ENCODE measurements around the gene ZNF786.
"Not testable (repeated sequence)": the region's sequence is repeated elsewhere in the genome, so short reads cannot be mapped to it uniquely, and the experiment has no call there.

Gene ZNF786

GRCh38 chr7:149084407-149084806 lies 6.1 kb downstream of the ZNF786 start:
- DNase-seq (ENCODE audit: low read depth in 4 of 4, low spot score in 1 of 4): no peak

GRCh38 chr7:149081914-149082313 lies 8.6 kb downstream of the ZNF786 start:
- DNase-seq (ENCODE audit: low read depth in 4 of 4, low spot score in 1 of 4): no peak

GRCh38 chr7:149077594-149077993 lies 12.9 kb downstream of the ZNF786 start:
- DNase-seq (ENCODE audit: low read depth in 4 of 4, low spot score in 1 of 4): no peak

GRCh38 chr7:149075286-149075685 lies 15.2 kb downstream of the ZNF786 start:
- DNase-seq (ENCODE audit: low read depth in 4 of 4, low spot score in 1 of 4): no peak

- no peak for DNase-seq (ENCODE audit: low read depth in 4 of 4, low spot score in 1 of 4)
Observed at GRCh38 chr7:149074116-149074885, 16.2 kb downstream of the ZNF786 start.

GRCh38 chr7:149072438-149072775 lies 18.1 kb downstream of the ZNF786 start:
- no peak for DNase-seq (ENCODE audit: low read depth in 4 of 4, low spot score in 1 of 4)

GRCh38 chr7:149071641-149072437 lies 18.7 kb downstream of the ZNF786 start:
- DNase-seq (ENCODE audit: low read depth in 4 of 4, low spot score in 1 of 4): peak in 3 of 4 experiments; percentile 12 to 28 (median 15)

- DNase-seq (ENCODE audit: low read depth in 4 of 4, low spot score in 1 of 4): no peak
Observed at GRCh38 chr7:149071182-149071635, 19.3 kb downstream of the ZNF786 start.

- no peak for DNase-seq (ENCODE audit: low read depth in 4 of 4, low spot score in 1 of 4)
Observed at GRCh38 chr7:149070372-149071125, 20.0 kb downstream of the ZNF786 start.

GRCh38 chr7:149067869-149068268 lies 22.6 kb downstream of the ZNF786 start:
- DNase-seq (ENCODE audit: low read depth in 4 of 4, low spot score in 1 of 4): no peak

- DNase-seq (ENCODE audit: low read depth in 4 of 4, low spot score in 1 of 4): no peak
Observed at GRCh38 chr7:149063476-149063875, 27.0 kb downstream of the ZNF786 start.

- not testable (repeated sequence) for DNase-seq (ENCODE audit: low read depth in 4 of 4, low spot score in 1 of 4)
Observed at GRCh38 chr7:149062217-149062899, 28.2 kb downstream of the ZNF786 start.

- no peak for DNase-seq (ENCODE audit: low read depth in 4 of 4, low spot score in 1 of 4)
Observed at GRCh38 chr7:149060156-149060555, 30.4 kb downstream of the ZNF786 start.

GRCh38 chr7:149053885-149054284 lies 36.6 kb downstream of the ZNF786 start:
- DNase-seq (ENCODE audit: low read depth in 4 of 4, low spot score in 1 of 4): no peak

- no peak for DNase-seq (ENCODE audit: low read depth in 4 of 4, low spot score in 1 of 4)
Observed at GRCh38 chr7:149053384-149053783, 37.1 kb downstream of the ZNF786 start.

- DNase-seq (ENCODE audit: low read depth in 4 of 4, low spot score in 1 of 4): no peak
Observed at GRCh38 chr7:149050941-149051340, 39.6 kb downstream of the ZNF786 start.

- DNase-seq (ENCODE audit: low read depth in 4 of 4, low spot score in 1 of 4): no peak
Observed at GRCh38 chr7:149048805-149049204, 41.7 kb downstream of the ZNF786 start.

GRCh38 chr7:149046416-149046815 lies 44.1 kb downstream of the ZNF786 start:
- DNase-seq (ENCODE audit: low read depth in 4 of 4, low spot score in 1 of 4): no peak

GRCh38 chr7:149043936-149044335 lies 46.6 kb downstream of the ZNF786 start:
- no peak for DNase-seq (ENCODE audit: low read depth in 4 of 4, low spot score in 1 of 4)

GRCh38 chr7:149041350-149041749 lies 49.2 kb downstream of the ZNF786 start:
- DNase-seq (ENCODE audit: low read depth in 4 of 4, low spot score in 1 of 4): no peak

- not testable (repeated sequence) for DNase-seq (ENCODE audit: low read depth in 4 of 4, low spot score in 1 of 4)
Observed at GRCh38 chr7:149038641-149039040, 51.9 kb downstream of the ZNF786 start.
